HepG2 (cell line): ENCODE measurements around the gene ZNF783. TPM values are rescaled to one million over a fixed set of nuclear protein-coding genes. Genes with fewer than 3 reads are reported as not detected.

Experiments used
- BCL6 ChIP-seq: IDR thresholded peaks from 2 replicates; pipeline ENCODE4 v1.6.1; 2016; ENCODE audit warnings: missing genetic modification reagents, missing compliant biosample characterization
- DNMT3B ChIP-seq: conservative IDR thresholded peaks from 2 replicates; pipeline ENCODE4 v1.6.1; 2016; ENCODE audit warnings: missing biosample characterization, control low read depth
- HCFC1 ChIP-seq: fragments of 150-350 bp; IDR thresholded peaks from 2 replicates; pipeline ENCODE4 v1.6.1; 2014; ENCODE audit warnings: low read depth, low read length
- HNRNPLL ChIP-seq: fragments of 200-400 bp; formaldehyde crosslinking; IDR thresholded peaks from 2 replicates; pipeline ENCODE4 v1.6.1; 2017; ENCODE audit warnings: mild to moderate bottlenecking, low read depth, low read length; ENCODE audit not compliant: poor library complexity, severe bottlenecking
- IRX3 ChIP-seq: sonication (generic); formaldehyde crosslinking; IDR thresholded peaks from 2 replicates; pipeline ENCODE4 v1.8.1; 2023; ENCODE audit warnings: mild to moderate bottlenecking, low read depth, missing genetic modification reagents, borderline replicate concordance
- KLF9 ChIP-seq: IDR thresholded peaks from 2 replicates; pipeline ENCODE4 v1.6.1; 2016; ENCODE audit warnings: low read depth
- MLLT10 ChIP-seq: sonication (generic); formaldehyde crosslinking; IDR thresholded peaks from 2 replicates; pipeline ENCODE4 v1.4.0; 2020; ENCODE audit warnings: missing genetic modification reagents
- MYNN ChIP-seq: sonication (generic); formaldehyde crosslinking; IDR thresholded peaks from 2 replicates; pipeline ENCODE4 v1.4.0; 2020; ENCODE audit warnings: mild to moderate bottlenecking, low read depth, missing genetic modification reagents
- NFE2L1 ChIP-seq: sonication (generic); formaldehyde crosslinking; IDR thresholded peaks from 2 replicates; pipeline ENCODE4 v1.4.0; 2020; ENCODE audit warnings: missing genetic modification reagents, mild to moderate bottlenecking, borderline replicate concordance
- NR3C1 ChIP-seq: sonication (generic); formaldehyde crosslinking; IDR thresholded peaks from 2 replicates; pipeline ENCODE4 v1.4.0; 2020; ENCODE audit warnings: missing genetic modification reagents
- RBAK ChIP-seq: sonication (generic); formaldehyde crosslinking; IDR thresholded peaks from 2 replicates; pipeline ENCODE4 v1.5.1; 2020; ENCODE audit warnings: mild to moderate bottlenecking, missing genetic modification reagents
- SALL2 ChIP-seq: sonication (generic); formaldehyde crosslinking; IDR thresholded peaks from 2 replicates; pipeline ENCODE4 v1.8.1; 2023; ENCODE audit warnings: mild to moderate bottlenecking, missing genetic modification reagents, inconsistent platforms
- STAT5B ChIP-seq: sonication (generic); formaldehyde crosslinking; IDR thresholded peaks from 2 replicates; pipeline ENCODE4 v1.4.0; 2020; ENCODE audit warnings: missing genetic modification reagents
- TEAD3 ChIP-seq: optimal IDR thresholded peaks from 2 replicates; pipeline ENCODE3; 2016; ENCODE audit warnings: borderline replicate concordance
- YEATS4 ChIP-seq: sonication (generic); formaldehyde crosslinking; IDR thresholded peaks from 2 replicates; pipeline ENCODE4 v1.4.0; 2020; ENCODE audit warnings: missing genetic modification reagents, borderline replicate concordance
- ZNF30 ChIP-seq: sonication (generic); formaldehyde crosslinking; IDR thresholded peaks from 2 replicates; pipeline ENCODE4 v1.5.0; 2020; ENCODE audit warnings: mild to moderate bottlenecking, missing genetic modification reagents
- ZNF337 ChIP-seq: sonication (generic); formaldehyde crosslinking; IDR thresholded peaks from 2 replicates; pipeline ENCODE4 v1.5.1; 2020; ENCODE audit warnings: missing genetic modification reagents, low read depth, mild to moderate bottlenecking, borderline replicate concordance
- ZNF350 ChIP-seq: sonication (generic); formaldehyde crosslinking; IDR thresholded peaks from 2 replicates; pipeline ENCODE4 v1.4.0; 2020; ENCODE audit warnings: mild to moderate bottlenecking, low read depth, missing genetic modification reagents, borderline replicate concordance
- ZNF615 ChIP-seq: sonication (generic); formaldehyde crosslinking; IDR thresholded peaks from 2 replicates; pipeline ENCODE4 v1.5.0; 2020; ENCODE audit warnings: mild to moderate bottlenecking, missing genetic modification reagents, borderline replicate concordance
- ZNF761 ChIP-seq: sonication (generic); formaldehyde crosslinking; conservative IDR thresholded peaks from 2 replicates; pipeline ENCODE4 v1.4.0; 2020; ENCODE audit warnings: mild to moderate bottlenecking, missing genetic modification reagents
- polyA plus RNA-seq, 8 experiments: library from polyadenylated mRNA; depleted of rRNA in 3 of 8; stranded (reverse) in 7 of 8; unstranded in 1 of 8; fragments of >200 nt; fragmentation: Illumina TruSeq in 4 of 8; extraction: Trizol in 4 of 8; gene quantifications; 2 replicates each; pipeline versions ENCODE4 v1.2.1 to v1.2.3, GENCODE V29; 2011 to 2016; ENCODE audit warnings: low read depth in 4 of 8, missing spikeins in 1 of 8, mixed read lengths in 1 of 8; ENCODE audit not compliant: insufficient read depth in 1 of 8
- total RNA-seq, 5 experiments: library from RNA; depleted of rRNA; stranded (reverse); fragments of >200 nt; fragmentation: Illumina TruSeq; extraction: Trizol; gene quantifications; 2 replicates each; pipeline ENCODE4 v1.2.3, GENCODE V29; 2016; ENCODE audit warnings: low read depth in 1 of 5
- TF ChIP-seq, protein P1 (sequence below): sonication (generic); formaldehyde crosslinking; IDR thresholded peaks from 2 replicates; pipeline ENCODE4 v1.4.0; 2020; ENCODE audit warnings: missing genetic modification reagents
- TF ChIP-seq, protein P2 (sequence below): sonication (generic); formaldehyde crosslinking; IDR thresholded peaks from 2 replicates; pipeline ENCODE4 v1.5.1; 2020; ENCODE audit warnings: mild to moderate bottlenecking, missing genetic modification reagents, moderate library complexity
- TF ChIP-seq, protein P3 (sequence below): sonication (generic); formaldehyde crosslinking; IDR thresholded peaks from 2 replicates; pipeline ENCODE4 v1.4.0; 2020; ENCODE audit warnings: mild to moderate bottlenecking, missing genetic modification reagents
- TF ChIP-seq, protein P4 (sequence below): conservative IDR thresholded peaks from 2 replicates; pipeline ENCODE4 v1.6.1; 2018; ENCODE audit warnings: missing genetic modification reagents

The ZNF783 gene
- total and polyA plus RNA-seq, 2 of the 13 experiments (the other 11 are each of a cell fraction or from before 2014, with no cell fraction given), result 4.1 to 5.2 TPM

DNA sequence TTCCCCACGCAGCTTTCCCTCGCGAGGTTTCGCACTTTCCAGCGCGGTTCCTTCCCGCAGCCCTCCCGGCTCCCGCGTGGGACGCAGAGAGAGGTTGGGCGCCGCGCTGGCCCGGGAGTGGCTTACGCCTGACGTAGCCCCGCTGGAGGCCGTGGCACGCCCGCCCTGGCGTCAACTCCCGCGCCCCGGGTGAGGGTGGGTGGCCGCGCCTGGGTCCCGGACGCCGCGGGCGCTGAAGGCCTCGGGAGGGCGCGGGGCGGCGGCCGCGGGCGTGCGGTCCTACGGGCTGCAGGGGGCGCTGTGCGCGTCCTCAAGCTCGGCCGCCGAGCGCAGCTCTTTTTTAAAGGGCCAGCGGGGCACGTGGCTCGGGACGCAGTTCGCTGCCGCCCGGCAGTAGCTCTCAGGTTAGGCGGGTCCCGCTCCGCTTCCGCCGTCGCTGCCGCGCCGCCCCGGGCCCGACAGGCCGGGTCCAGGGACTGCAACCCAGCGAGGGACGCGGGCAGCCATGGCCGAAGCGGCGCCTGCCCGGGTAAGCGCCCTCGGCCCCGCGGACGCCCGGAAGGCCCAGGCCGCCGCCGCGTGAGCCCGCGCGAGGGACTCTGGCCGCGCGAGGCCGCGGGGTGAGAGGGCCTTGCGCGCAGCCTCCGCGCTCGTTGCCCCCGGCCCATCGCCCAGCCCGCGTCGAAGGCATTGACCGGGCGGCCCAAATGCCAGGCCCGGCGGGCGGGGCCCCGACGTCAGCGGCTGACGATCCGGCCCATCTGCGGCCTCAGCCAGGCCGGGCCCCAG lies at the start of gene ZNF783 (continued):
- TF ChIP-seq STAT5B (CRISPR knock-in tag) (no peak), RBAK (CRISPR knock-in tag) (no peak), ZNF337 (no peak), HCFC1 (no peak), TEAD3 (peak; percentile 34), ZNF30 (CRISPR knock-in tag) (0 out of 2 replicates have a peak, but pooled peaks have one; percentile 44), HNRNPLL (peak; percentile 61), MLLT10 (no peak), MYNN (CRISPR knock-in tag) (no peak), BCL6 (CRISPR knock-in tag) (no peak), IRX3 (CRISPR knock-in tag) (peak; percentile 97; the same call in 1 of the 2 replicates), SALL2 (CRISPR knock-in tag) (peak; percentile 90), KLF9 (no peak; the same call in 1 of the 2 replicates), ZNF615 (no peak), YEATS4 (peak; percentile 89), NFE2L1 (CRISPR knock-in tag) (no peak), ZNF350 (CRISPR knock-in tag) (peak; percentile 10; the same call in 1 of the 2 replicates), NR3C1 (CRISPR knock-in tag) (no peak), DNMT3B (no peak), ZNF761 (CRISPR knock-in tag) (peak; percentile 88; the same call in 1 of the 2 replicates)
- TF ChIP-seq, protein P1, sequence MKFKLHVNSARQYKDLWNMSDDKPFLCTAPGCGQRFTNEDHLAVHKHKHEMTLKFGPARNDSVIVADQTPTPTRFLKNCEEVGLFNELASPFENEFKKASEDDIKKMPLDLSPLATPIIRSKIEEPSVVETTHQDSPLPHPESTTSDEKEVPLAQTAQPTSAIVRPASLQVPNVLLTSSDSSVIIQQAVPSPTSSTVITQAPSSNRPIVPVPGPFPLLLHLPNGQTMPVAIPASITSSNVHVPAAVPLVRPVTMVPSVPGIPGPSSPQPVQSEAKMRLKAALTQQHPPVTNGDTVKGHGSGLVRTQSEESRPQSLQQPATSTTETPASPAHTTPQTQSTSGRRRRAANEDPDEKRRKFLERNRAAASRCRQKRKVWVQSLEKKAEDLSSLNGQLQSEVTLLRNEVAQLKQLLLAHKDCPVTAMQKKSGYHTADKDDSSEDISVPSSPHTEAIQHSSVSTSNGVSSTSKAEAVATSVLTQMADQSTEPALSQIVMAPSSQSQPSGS, result no peak
- TF ChIP-seq, protein P2, sequence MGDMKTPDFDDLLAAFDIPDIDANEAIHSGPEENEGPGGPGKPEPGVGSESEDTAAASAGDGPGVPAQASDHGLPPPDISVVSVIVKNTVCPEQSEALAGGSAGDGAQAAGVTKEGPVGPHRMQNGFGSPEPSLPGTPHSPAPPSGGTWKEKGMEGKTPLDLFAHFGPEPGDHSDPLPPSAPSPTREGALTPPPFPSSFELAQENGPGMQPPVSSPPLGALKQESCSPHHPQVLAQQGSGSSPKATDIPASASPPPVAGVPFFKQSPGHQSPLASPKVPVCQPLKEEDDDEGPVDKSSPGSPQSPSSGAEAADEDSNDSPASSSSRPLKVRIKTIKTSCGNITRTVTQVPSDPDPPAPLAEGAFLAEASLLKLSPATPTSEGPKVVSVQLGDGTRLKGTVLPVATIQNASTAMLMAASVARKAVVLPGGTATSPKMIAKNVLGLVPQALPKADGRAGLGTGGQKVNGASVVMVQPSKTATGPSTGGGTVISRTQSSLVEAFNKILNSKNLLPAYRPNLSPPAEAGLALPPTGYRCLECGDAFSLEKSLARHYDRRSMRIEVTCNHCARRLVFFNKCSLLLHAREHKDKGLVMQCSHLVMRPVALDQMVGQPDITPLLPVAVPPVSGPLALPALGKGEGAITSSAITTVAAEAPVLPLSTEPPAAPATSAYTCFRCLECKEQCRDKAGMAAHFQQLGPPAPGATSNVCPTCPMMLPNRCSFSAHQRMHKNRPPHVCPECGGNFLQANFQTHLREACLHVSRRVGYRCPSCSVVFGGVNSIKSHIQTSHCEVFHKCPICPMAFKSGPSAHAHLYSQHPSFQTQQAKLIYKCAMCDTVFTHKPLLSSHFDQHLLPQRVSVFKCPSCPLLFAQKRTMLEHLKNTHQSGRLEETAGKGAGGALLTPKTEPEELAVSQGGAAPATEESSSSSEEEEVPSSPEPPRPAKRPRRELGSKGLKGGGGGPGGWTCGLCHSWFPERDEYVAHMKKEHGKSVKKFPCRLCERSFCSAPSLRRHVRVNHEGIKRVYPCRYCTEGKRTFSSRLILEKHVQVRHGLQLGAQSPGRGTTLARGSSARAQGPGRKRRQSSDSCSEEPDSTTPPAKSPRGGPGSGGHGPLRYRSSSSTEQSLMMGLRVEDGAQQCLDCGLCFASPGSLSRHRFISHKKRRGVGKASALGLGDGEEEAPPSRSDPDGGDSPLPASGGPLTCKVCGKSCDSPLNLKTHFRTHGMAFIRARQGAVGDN, result peak; percentile 96
- TF ChIP-seq, protein P3, sequence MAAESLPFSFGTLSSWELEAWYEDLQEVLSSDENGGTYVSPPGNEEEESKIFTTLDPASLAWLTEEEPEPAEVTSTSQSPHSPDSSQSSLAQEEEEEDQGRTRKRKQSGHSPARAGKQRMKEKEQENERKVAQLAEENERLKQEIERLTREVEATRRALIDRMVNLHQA, result no peak
- TF ChIP-seq, protein P4, sequence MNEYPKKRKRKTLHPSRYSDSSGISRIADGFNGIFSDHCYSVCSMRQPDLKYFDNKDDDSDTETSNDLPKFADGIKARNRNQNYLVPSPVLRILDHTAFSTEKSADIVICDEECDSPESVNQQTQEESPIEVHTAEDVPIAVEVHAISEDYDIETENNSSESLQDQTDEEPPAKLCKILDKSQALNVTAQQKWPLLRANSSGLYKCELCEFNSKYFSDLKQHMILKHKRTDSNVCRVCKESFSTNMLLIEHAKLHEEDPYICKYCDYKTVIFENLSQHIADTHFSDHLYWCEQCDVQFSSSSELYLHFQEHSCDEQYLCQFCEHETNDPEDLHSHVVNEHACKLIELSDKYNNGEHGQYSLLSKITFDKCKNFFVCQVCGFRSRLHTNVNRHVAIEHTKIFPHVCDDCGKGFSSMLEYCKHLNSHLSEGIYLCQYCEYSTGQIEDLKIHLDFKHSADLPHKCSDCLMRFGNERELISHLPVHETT (CRISPR knock-in tag), result peak; percentile 66; the same call in 1 of the 2 replicates
